GM10266 (cell line): ENCODE data around the gene RAB40B.
"Not testable (repeated sequence)": the region's sequence is repeated elsewhere in the genome, so short reads cannot be mapped to it uniquely, and the experiment has no call there.

Experiments
- DNase-seq: peaks from one replicate; pipeline ENCODE4 v3.0.0; 2012; ENCODE audit errors: extremely low spot score
- CTCF ChIP-seq: IDR thresholded peaks from 2 replicates; pipeline ENCODE4 v1.5.1; 2012; ENCODE audit warnings: mild to moderate bottlenecking, low read depth; ENCODE audit not compliant: control insufficient read depth, insufficient read depth; ENCODE audit errors: missing control alignments

Gene RAB40B, protein sequence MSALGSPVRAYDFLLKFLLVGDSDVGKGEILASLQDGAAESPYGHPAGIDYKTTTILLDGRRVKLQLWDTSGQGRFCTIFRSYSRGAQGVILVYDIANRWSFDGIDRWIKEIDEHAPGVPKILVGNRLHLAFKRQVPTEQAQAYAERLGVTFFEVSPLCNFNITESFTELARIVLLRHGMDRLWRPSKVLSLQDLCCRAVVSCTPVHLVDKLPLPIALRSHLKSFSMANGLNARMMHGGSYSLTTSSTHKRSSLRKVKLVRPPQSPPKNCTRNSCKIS

DNA sequence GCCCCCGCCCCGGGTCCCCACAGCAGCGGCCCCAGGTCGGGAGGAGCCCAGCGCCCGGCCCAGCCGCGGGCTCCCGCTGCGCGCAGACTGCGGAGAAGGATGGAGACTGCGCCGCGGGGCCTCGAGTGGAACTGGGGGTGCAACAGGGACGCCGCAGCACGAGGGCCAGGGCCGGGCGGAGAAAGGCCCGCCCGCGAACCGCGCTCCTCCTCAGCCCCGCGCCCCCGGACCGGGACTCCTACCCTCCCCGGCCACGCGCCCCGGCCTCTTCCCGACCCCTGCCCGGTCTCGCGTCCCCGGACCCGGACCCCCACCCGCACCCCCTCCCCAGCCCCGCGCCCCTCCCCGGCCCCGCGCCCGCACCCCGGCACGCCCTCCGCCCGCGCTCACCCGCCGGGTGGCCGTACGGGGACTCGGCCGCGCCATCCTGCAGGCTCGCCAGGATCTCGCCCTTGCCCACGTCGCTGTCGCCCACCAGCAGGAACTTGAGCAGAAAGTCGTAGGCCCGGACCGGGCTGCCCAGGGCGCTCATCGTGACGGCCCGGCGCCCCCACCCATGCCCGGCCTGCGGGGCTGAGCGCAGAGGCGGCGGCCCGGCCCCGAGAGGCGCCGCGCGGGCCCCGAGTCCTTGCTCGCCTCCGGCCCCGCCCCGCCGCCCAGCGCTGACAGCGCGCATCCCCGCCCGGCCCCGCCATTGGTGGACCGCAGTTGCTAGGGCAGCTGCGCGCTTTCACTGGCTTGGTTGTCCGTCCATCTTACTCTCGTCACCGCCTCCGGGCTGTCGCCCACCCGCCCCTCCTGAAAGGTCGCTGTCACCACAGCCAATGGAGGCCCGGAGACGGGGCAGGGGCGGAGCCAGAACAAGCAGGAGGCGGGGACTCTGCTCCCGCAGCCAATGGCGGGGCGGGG is at the start of gene RAB40B:
Gene RAB40B (minus strand): TSS at position 634 of the 909 bp plus-strand sequence. CDS start 102 bp downstream, at position 532.
- peak; percentile 100 for DNase-seq
- no peak for TF ChIP-seq CTCF

- no peak for DNase-seq
- TF ChIP-seq CTCF = no peak
Measured at GRCh38 chr17:82745524-82745923, 47.0 kb upstream of the RAB40B start.

DNA sequence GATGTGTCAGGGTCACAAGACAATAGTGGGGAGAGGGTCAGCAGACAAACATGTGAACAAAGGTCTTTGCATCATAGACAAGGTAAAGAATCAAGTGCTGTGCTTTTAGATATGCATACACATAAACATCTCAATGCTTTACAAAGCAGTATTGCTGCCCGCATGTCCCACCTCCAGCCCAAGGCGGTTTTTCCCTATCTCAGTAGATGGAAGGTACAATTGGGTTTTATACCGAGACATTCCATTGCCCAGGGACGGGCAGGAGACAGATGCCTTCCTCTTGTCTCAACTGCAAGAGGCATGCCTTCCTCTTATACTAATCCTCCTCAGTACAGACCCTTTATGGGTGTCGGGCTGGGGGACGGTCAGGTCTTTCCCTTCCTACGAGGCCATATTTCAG is 46.2 kb upstream of the RAB40B start:
- not testable (repeated sequence) for DNase-seq

DNA sequence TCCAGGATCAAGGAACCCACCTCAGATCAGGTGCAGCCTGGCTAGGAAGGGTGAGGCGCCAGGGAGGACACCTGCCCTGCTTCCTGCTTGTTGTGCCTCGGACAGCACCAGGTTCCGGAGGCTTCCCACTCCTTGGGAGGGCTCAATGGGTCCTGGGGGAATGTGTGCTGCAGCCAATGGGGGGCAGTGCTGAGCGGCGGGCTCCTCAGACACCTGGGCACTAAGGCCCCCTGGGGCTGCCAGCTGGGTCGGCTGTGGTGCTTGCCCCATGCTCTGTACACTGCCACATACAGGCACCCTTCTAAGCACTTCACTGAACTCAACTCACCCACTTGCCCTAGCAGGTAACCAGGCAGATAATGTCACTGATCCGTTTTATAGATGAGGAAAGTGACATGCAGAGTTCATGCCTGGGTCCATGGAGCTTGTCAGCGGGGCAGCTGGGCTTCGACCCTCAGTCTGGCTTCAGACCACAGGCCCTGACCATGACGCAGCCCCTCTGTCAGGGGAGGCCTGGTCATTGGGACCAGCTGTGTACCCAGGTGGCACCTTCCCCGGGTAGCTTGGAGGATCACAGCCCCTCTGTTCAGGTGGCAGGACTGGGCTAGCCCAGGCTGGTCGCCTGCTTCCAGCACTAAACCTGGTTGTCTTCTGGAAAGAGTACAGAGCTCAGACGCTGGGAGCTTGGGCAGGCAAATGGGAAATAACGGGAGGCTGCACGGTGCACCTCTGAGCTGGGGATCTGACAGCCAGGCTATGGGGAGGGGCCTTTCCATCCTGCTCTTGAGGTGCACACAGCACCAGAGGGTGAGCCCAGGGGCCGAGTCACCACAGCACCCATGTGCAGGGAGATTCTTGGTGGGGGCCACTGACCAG is 45.1 kb upstream of the RAB40B start:
- no peak for DNase-seq
- no peak for TF ChIP-seq CTCF

- no peak for DNase-seq
- TF ChIP-seq CTCF = no peak
Measured at GRCh38 chr17:82740906-82741759, 42.6 kb upstream of the RAB40B start.

DNA sequence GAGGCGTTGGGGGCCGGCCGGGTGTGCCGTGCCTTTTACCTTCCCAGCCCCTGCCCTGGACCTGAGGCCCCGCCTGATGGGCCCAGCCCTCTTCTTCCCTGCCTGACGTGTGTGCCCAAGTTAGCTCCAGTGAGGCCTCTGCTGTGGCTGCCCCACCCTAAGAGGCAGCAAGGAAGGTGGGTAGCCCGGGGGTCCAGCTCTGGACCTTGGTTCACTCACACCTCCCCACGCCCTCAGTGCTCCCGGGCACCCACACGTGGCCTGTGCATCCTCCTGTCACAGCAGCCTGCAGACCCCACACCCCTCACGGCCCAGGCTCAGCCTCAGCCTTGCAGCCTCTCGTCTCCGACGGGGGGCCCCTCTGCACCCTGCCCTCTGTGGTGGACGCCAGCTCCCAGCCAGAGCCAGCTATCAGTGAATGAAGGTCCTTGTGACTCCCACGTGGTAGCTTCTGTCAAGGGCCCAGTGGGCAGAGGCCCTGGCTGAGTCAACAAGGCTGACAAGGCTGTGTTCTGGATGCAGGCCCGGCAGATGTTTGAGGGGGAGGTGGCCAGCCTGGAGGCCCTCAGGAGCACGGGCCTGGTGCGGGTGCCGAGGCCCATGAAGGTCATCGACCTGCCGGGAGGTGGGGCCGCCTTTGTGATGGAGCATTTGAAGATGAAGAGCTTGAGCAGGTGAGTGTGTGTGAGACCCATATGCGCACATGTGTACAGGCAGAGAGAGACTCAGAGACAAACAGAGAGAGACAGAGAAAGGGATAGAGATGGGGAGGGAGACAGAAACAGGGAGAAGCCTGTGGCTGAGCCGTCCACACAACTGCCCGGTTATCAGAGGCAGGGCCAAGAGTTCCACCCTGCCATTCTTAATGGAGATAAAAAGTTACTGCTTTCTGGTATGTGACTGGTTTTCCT is 39.7 kb upstream of the RAB40B start:
- no peak for TF ChIP-seq CTCF
- DNase-seq = no peak
